ENCODE measurements around the gene ADAM22.

DNA sequence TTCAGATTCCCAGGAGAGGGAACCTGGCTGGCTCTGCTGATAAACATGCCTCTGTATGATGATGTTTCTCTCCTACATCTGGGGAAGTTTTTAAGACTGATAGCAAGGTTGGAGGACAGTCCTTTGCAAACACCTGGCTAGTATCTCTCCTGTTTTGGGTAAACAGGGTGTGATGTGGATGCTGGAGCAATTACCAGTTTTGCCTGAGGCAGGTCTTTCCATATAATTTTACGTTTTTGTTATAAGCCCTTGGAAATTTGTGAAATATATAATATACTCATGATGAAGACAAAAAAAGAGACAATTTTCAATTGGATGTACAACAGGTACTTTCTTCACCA is 138.6 kb downstream of the ADAM22 start:
- TF ChIP-seq, protein P1, sequence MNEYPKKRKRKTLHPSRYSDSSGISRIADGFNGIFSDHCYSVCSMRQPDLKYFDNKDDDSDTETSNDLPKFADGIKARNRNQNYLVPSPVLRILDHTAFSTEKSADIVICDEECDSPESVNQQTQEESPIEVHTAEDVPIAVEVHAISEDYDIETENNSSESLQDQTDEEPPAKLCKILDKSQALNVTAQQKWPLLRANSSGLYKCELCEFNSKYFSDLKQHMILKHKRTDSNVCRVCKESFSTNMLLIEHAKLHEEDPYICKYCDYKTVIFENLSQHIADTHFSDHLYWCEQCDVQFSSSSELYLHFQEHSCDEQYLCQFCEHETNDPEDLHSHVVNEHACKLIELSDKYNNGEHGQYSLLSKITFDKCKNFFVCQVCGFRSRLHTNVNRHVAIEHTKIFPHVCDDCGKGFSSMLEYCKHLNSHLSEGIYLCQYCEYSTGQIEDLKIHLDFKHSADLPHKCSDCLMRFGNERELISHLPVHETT (tag by site-specific recombination; IDR thresholded peaks at IDR 0.05): no peak
- TF ChIP-seq ZNF791 (tag by site-specific recombination; IDR thresholded peaks at IDR 0.05) (no peak), PRDM1 (tag by site-specific recombination; IDR thresholded peaks at IDR 0.05) (no peak), TRIM28 (IDR thresholded peaks at IDR 0.05; ENCODE audit: borderline replicate concordance, low read length) (no peak), CTCF (tag by site-specific recombination; IDR thresholded peaks at IDR 0.05) (no peak), EGR2 (tag by site-specific recombination; IDR thresholded peaks at IDR 0.05; ENCODE audit: low read depth) (no peak), ZNF280D (tag by site-specific recombination; IDR thresholded peaks at IDR 0.05) (no peak), TCF7L2 (IDR thresholded peaks at IDR 0.05; ENCODE audit: borderline replicate concordance, low read depth, low read length) (no peak)

Data from HEK293 (cell line).